ENCODE measurements around the gene UBE2E2. TPM values are rescaled to one million over a fixed set of nuclear protein-coding genes. Genes with fewer than 3 reads are reported as not detected.

UBE2E2 gene
- total RNA-seq, 2 donors from 2014 or later, result 1.2 to 7.6 TPM

GRCh38 chr3:23461069-23461468, 257.9 kb downstream of the UBE2E2 start:
- Histone ChIP-seq H3K4me1 (no peaks in the 10 kb centered on the region), H3K4me3 (no peak overlapping the region), H3K27me3 (no peaks in the 10 kb centered on the region), H3K9ac (ENCODE audit: low read depth in 2 of 2, low read length in 2 of 2) (no peak overlapping the region), H3K9me3 (no peaks in the 10 kb centered on the region), H3K36me3 (no peaks in the 10 kb centered on the region), H3K27ac (no peak overlapping the region)
- no peak for DNase-seq
- intact Hi-C loops (cut with DNase I), result no loop called here
- TF ChIP-seq CTCF (IDR thresholded peaks at IDR 0.05), result no peak

GRCh38 chr3:23463791-23464190, 260.7 kb downstream of the UBE2E2 start:
- H3K9ac ChIP-seq (ENCODE audit: low read depth in 2 of 2, low read length in 2 of 2), result no peak overlapping the region
- DNase-seq, result no peak
- no peaks in the 10 kb centered on the region for H3K27me3 ChIP-seq
- intact Hi-C loops (cut with DNase I), result no loop called here
- no peaks in the 10 kb centered on the region for H3K36me3 ChIP-seq
- TF ChIP-seq CTCF (IDR thresholded peaks at IDR 0.05), result no peak
- H3K4me1 ChIP-seq, result no peaks in the 10 kb centered on the region
- H3K9me3 ChIP-seq, result no peaks in the 10 kb centered on the region
- H3K4me3 ChIP-seq, result no peak overlapping the region
- H3K27ac ChIP-seq, result no peak overlapping the region

- intact Hi-C loops (cut with DNase I), result no loop called here
- TF ChIP-seq CTCF (IDR thresholded peaks at IDR 0.05), result no peak
Observed at GRCh38 chr3:23465569-23465968, 262.4 kb downstream of the UBE2E2 start.

GRCh38 chr3:23468203-23468602, 265.1 kb downstream of the UBE2E2 start:
- Histone ChIP-seq H3K27me3 (no peaks in the 10 kb centered on the region), H3K4me3 (no peak overlapping the region), H3K4me1 (no peaks in the 10 kb centered on the region), H3K9me3 (no peaks in the 10 kb centered on the region), H3K36me3 (no peaks in the 10 kb centered on the region), H3K9ac (ENCODE audit: low read depth in 2 of 2, low read length in 2 of 2) (no peak overlapping the region), H3K27ac (no peak overlapping the region)
- TF ChIP-seq CTCF (IDR thresholded peaks at IDR 0.05), result no peak
- intact Hi-C loops (cut with DNase I), result no loop called here
- DNase-seq, result no peak

More at GRCh38 chr3:23465569-23465968, 262.4 kb downstream of the UBE2E2 start:
- no peaks in the 10 kb centered on the region for H3K4me1 ChIP-seq
- no peak overlapping the region for H3K9ac ChIP-seq (ENCODE audit: low read depth in 2 of 2, low read length in 2 of 2)
- H3K27me3 ChIP-seq, result no peaks in the 10 kb centered on the region
- no peak overlapping the region for H3K4me3 ChIP-seq
- DNase-seq, result no peak
- H3K36me3 ChIP-seq, result no peaks in the 10 kb centered on the region
- no peaks in the 10 kb centered on the region for H3K9me3 ChIP-seq
- H3K27ac ChIP-seq, result no peak overlapping the region

GRCh38 chr3:23474580-23475357, 271.6 kb downstream of the UBE2E2 start:
- H3K36me3 ChIP-seq, result no peaks in the 10 kb centered on the region
- no peak overlapping the region for H3K9ac ChIP-seq (ENCODE audit: low read depth in 2 of 2, low read length in 2 of 2)
- H3K27me3 ChIP-seq, result no peaks in the 10 kb centered on the region
- no peak overlapping the region for H3K4me3 ChIP-seq
- intact Hi-C loops (cut with DNase I), result no loop called here
- H3K27ac ChIP-seq, result no peak overlapping the region
- no peaks in the 10 kb centered on the region for H3K4me1 ChIP-seq
- no peaks in the 10 kb centered on the region for H3K9me3 ChIP-seq
- TF ChIP-seq CTCF (IDR thresholded peaks at IDR 0.05), result no peak
- no peak for DNase-seq
